ENCODE results near the gene HECW1. TPM values are rescaled to one million over a fixed set of nuclear protein-coding genes. Genes with fewer than 3 reads are reported as not detected.

HECW1 gene
- total and polyA plus RNA-seq, 2 of the 8 experiments (the other 6 are each of a cell fraction or from before 2014, with no cell fraction given): 2.9 to 12.7 TPM

GRCh38 chr7:43550427-43550826 is 438.0 kb downstream of the HECW1 start:
- Histone ChIP-seq H3K79me2 (ENCODE audit: control insufficient read depth in 1 of 2, insufficient read depth in 2 of 2, low read length in 2 of 2) (no peaks in the 10 kb centered on the region), H2BK12ac (ENCODE audit: low read depth, low read length) (no peak overlapping the region), H3K23ac (ENCODE audit: insufficient read length) (no peak overlapping the region), H2BK15ac (ENCODE audit: low read length) (no peak overlapping the region), H3K4ac (replicated peaks; ENCODE audit: insufficient read length, low read depth, low read length) (no peak overlapping the region), H3K79me1 (ENCODE audit: low read depth, low read length) (no peaks in the 10 kb centered on the region), H4K8ac (ENCODE audit: extremely low read depth, insufficient read depth, low read length) (no peak overlapping the region), H3K23me2 (ENCODE audit: low read depth, low read length) (no peaks in the 10 kb centered on the region), H3K36me3 (ENCODE audit: control insufficient read depth in 2 of 4, insufficient read depth in 4 of 4, low read length in 3 of 4) (no peaks in the 10 kb centered on the region), H4K5ac (ENCODE audit: insufficient read length, low read depth, low read length) (no peak overlapping the region), H3K27ac (ENCODE audit: low read depth, low read length) (no peak overlapping the region), H4K20me1 (replicated peaks in 1 of 2; ENCODE audit: control insufficient read depth in 1 of 2, insufficient read depth in 2 of 2, low read length in 2 of 2) (no peaks in the 10 kb centered on the region), H3K4me3 (ENCODE audit: extremely low read depth in 1 of 4, insufficient read depth in 2 of 4, low read depth in 3 of 4, low read length in 4 of 4) (no peak overlapping the region), H4K91ac (replicated peaks; ENCODE audit: insufficient read length, low read length) (no peak overlapping the region), H3K4me1 (replicated peaks in 1 of 4; ENCODE audit: control insufficient read depth in 3 of 4, insufficient read depth in 4 of 4, low read length in 3 of 4) (0 out of 7 replicates have a peak, but pooled peaks cover 0 to under 1% (median 0%) of the 10 kb centered on the region in 4 experiments), H2AK5ac (ENCODE audit: low read depth, low read length) (no peak overlapping the region), H2BK120ac (replicated peaks; ENCODE audit: low read depth, low read length) (no peak overlapping the region), H3K18ac (ENCODE audit: extremely low read depth, low read length) (no peak overlapping the region), H3K9ac (replicated peaks in 1 of 4; ENCODE audit: extremely low read depth in 1 of 4, low read depth in 3 of 4, low read length in 3 of 4) (no peak overlapping the region), H3K14ac (ENCODE audit: insufficient read length) (no peak overlapping the region), H3K27me3 (replicated peaks in 1 of 4; ENCODE audit: control insufficient read depth in 3 of 4, extremely low read depth in 1 of 4, insufficient read depth in 3 of 4, low read length in 3 of 4) (no peaks in the 10 kb centered on the region), H2BK5ac (ENCODE audit: low read depth, low read length) (no peak overlapping the region), H3K9me3 (ENCODE audit: insufficient read depth in 2 of 2, low read depth in 1 of 2, low read length in 1 of 2) (no peaks in the 10 kb centered on the region), H2BK20ac (ENCODE audit: low read length) (no peak overlapping the region), H2AFZ (ENCODE audit: low read length) (no peak overlapping the region), H3K56ac (replicated peaks; ENCODE audit: insufficient read length, low read depth, low read length) (no peak overlapping the region), H3K4me2 (ENCODE audit: insufficient read depth in 1 of 2, low read depth in 2 of 2, low read length in 2 of 2) (no peak overlapping the region)
- ChIA-PET POLR2A (ENCODE audit: partially characterized antibody) (no interaction called here), CTCF (ENCODE audit: partially characterized antibody) (interaction anchor here (0.6 to 0.7 kb wide), 2 partner anchors 11 to 242 kb away, joined by 3 read pairs; no protein-coding TSS in a partner anchor)
- FAIRE-seq (no peak), DNase-seq (ENCODE audit: low read depth in 1 of 2, low spot score in 2 of 2) (no peak)
- TF ChIP-seq SUZ12 (IDR thresholded peaks at IDR 0.05; ENCODE audit: low read length) (no peak), NANOG (IDR thresholded peaks at IDR 0.05; ENCODE audit: insufficient read depth, low read depth, low read length, poor library complexity, severe bottlenecking) (no peak), RBBP5 (IDR thresholded peaks at IDR 0.05; ENCODE audit: borderline replicate concordance, low read depth, low read length) (no peak)
- WGBS, 2 experiments (ENCODE audit: extremely low coverage in 1 of 2, insufficient coverage in 1 of 2, insufficient read length in 1 of 2, insufficient replicate concordance in 2 of 2, low coverage in 1 of 2, low lambda C conversion rate in 2 of 2, missing lambda C conversion rate in 1 of 2): 95% methylated on average over 16 of the region's 16 CpGs; no CpG with 5 or more reads in 1 of the 2 experiments

Measured in H1 (cell line).